GM19240 (cell line): ENCODE measurements around the gene KCNJ2.

Source experiments
- DNase-seq: peaks from one replicate; pipeline ENCODE4 v3.0.0; 2011; ENCODE audit warnings: low spot score; ENCODE audit not compliant: insufficient read length

Gene KCNJ2

DNA sequence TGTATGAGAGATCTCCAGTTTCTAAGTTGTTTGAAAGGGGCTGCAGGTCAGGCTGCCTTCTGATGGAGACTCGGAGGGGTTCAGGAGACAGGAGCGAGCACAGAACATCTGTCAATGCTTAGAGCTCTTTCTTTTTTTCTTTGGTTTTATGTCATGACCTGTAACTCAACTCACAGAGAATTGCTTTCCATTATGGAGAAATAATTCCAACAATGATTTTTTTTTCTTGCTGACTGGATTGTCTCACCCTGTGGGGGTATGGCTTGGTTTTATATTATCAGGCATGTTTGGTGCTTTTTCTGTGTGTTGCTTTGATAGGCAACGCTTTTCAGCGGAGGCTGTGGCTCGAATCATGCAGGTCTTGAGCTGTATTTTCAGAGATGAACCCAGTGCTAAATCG lies 10.7 kb upstream of the KCNJ2 start:
- no peak for DNase-seq

- no peak for DNase-seq
Measured at GRCh38 chr17:70159980-70160379, 9.4 kb upstream of the KCNJ2 start.

DNA sequence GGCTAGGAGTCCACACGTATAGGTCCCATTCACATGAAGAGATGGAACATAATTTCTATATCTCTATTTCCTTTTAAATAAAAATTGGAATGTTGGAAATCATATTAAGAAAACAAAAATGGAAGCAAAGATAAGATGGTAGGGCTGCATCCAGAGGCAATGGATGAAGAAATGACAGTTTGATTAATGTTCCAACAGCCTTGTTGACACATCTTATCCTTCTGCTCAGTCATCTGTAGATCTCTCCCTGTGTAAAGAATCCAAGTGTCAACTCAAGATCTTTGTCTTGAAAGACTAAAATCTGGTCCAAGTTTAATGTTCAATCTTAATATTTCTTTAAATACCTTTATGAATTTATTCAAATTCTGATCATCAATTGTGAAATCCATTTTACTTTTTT lies 7.8 kb upstream of the KCNJ2 start:
- DNase-seq = no peak

- DNase-seq = no peak
Measured at GRCh38 chr17:70165383-70165782, 3.9 kb upstream of the KCNJ2 start.

GRCh38 chr17:70166615-70167014 lies 2.7 kb upstream of the KCNJ2 start:
- DNase-seq = no peak

DNA sequence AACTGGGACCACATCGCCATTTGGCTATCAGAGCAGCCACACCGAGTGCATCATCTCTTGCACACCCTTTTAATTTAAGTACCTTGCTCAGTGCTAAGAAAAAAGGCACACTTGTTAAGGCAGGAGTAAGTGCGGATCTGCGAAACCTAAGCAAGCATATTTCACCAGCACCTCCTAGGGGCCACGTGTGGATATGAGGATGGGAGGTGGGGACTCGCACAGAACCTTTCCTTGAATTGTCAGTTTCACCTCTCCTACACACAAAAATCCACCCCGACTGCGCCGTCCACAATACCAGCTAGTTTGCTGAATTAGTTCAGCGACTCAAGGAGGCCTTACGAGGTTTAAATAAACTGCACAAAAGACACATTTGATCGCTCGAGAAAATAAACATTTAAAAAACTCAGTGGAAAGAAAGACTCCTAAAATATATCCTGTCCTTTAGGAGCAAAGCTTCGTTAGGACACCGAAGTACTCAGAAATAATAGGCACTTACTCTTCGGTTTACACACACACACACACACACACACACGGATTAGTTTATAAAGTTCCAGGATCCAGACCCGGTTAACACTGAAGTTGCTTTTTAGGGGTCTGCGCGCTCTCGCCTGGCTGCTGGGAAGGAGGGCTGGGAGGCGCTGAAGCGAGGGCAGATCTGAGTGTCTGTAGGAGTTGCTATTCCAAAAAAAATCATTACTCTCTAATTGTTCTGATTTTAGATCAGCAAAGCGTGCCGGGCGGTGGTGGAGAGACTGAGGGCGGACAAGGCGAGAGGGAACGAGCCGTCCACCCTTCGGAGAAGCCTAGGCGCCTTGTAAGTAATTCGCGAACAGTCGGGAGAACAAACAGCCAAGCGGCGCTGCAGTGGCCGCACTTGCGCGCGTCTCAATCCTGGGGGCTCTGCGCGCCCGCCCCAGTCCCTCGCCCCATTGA lies 1.0 kb upstream of the KCNJ2 start:
- no peak for DNase-seq

- DNase-seq = no peak
Measured at GRCh38 chr17:70169709-70170597, 621 bp downstream of the KCNJ2 start.

DNA sequence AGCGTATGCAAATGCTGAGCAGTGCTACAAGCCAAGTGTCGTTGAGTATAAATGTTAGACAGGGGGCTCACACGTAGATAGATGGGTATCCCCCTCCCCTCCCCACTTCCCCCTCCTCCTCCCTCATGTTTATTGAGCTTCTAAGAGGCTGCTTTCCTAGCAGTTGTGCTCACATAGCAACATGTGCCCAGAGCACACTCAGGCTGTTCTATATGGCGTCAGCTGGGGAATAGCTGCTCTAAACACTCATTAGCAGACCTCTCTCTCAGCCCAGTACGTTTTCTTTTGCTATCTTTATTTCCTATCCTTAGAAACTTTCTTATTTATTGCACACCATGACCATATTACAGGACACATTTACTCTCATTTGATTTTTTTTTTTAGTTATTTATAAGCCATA lies 1.8 kb downstream of the KCNJ2 start:
- no peak for DNase-seq

DNA sequence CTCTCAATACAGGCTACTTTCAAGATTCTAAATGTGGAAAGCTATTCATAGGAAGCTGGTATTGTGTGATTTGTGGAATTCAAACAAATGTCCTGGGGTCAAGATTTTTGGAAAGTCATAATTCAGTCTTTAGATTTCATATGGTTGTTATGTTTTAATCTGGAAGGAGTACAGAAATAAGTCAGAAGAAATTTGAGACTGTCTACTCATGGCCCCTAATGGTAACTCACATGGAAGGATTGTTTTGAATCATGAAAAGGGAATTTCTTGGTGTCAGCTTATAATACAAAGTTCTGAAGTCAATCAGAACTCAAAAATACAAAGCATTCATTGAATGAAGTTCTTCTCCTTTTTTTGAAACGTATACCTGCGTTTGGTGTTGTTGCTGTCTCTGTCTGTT lies 3.1 kb downstream of the KCNJ2 start:
- no peak for DNase-seq

- DNase-seq = no peak
Measured at GRCh38 chr17:70172923-70173322, 3.6 kb downstream of the KCNJ2 start.

DNA sequence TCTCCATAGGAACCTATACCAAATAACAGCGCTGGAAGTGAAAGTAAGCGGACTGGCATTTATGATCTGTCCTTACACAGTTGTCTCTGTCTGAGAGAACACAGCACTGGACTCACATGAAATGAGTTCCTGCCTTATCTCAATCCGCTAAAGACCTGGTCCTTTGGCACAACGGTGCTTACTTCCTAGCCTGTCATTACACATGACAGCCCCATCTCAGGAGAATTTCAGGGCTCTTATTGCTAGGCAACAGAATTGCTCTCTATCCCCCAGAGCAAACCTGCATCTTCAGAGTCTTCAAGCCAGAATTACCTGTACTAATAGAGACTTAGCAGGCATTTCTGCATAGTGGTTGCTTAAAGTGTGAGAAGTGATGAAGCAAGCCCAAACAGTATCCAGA lies 4.3 kb downstream of the KCNJ2 start:
- no peak for DNase-seq

DNA sequence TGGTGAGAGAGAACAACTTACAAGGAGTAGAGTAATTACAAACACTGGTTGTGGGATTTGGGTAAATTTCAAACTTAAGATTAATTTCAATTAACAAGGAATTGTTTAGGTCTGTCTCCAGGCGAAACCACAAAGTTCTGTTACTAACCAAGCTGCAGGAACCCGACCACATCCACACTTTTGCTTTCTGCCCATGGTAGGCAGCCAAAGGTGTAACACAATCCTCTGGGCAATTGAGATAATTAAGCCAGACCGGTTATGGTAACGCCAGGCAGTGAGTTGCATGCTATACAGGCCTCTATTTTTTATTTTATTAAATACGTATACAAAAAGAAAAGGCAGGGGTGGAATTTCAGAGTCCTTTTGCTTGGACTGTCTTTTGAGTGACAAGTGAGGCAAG lies 12.0 kb downstream of the KCNJ2 start:
- no peak for DNase-seq

DNA sequence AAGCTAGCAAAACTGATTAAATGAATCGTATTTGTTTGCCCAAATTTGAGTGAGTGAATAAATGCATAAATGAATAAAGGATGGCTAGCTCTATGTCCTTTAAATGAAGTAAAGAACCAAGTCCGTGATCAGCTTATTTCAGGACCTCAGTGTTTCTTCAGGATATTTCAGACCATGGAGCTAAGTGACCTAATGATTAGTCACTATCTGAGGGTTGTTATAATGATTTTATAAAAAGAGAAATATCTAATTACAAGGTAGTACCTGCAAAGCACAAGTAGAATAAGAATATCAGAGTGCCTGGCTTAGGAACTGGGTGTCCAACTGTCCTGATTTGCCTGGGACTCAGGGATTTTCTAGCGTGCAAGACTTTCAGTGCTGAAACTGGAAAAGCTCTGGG lies 12.5 kb downstream of the KCNJ2 start:
- DNase-seq = no peak

DNA sequence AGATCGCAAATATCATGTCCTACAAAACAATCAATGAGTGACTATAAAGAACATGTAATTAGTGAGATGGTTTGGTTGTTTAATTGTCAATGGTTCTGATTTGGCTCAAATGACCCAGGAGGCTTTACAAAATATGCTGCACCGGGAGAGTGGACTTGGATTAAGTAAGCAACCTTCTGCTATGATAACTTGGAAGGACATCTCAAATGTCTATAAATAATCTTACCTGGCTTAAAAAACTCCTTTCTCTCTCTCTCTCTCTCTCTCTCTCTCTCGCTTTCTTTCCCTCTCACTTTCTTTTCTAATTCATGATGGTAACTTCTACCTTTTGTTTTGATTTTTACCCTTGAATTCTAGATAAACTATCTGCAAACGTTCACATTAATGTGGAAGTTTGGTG lies 14.2 kb downstream of the KCNJ2 start:
- no peak for DNase-seq

DNA sequence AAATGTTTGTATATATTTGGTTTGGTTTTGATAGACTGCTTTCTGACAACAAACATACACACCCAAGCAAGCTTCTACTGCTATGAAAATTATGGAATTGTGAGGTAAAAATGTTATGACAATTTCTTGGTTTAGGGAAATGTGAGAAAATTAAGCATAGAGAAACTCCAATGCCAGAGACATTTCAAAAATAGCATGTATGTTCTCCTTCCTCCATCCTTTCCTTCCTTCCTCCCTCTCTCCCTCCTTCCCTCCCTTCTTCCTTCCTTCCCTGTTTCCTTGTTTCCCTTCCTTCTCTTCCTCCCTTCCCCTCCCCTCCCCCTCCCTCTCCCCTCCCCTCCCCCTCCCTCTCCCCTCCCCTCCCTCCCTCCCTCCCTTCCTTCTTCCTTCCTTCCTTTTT lies 14.9 kb downstream of the KCNJ2 start:
- no peak for DNase-seq

DNA sequence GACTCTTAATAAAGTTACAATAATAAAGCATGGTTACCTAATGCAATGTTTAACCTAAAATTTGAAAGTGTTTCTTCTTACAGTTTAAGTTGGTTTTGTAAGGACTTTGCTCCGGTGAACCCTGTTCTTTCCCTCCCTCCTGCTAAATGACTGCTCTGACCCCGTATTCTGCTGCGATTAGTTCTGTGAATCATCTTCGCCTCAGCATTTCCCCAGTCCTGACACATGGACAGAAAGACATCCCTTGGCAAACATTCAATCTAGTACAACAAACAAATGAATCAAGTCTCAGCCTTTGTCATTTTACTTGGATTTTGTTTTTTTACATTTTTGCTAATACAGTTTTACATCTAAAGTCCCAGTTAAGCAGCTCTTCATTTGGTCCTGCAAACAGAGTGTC lies 15.4 kb downstream of the KCNJ2 start:
- no peak for DNase-seq

GRCh38 chr17:70185285-70185684 lies 16.0 kb downstream of the KCNJ2 start:
- no peak for DNase-seq

DNA sequence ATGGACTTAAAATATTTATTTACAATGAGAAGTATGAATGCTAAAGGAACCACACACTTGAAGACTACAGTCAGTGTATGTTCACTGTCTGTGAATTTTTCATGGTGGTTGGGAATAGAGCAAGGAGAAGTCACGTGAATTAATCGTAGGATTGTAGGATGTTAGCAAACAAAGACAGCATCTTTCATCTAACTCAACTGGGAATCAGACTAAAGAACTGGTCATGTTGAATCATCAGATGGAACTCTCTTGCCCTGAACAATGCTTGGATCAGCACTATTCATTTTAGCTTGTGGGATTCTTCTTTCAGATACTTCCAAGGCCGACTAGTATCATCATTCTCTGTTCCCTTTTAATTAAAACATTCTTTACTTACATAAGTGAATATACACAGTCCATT lies 18.1 kb downstream of the KCNJ2 start:
- no peak for DNase-seq

- DNase-seq = no peak
Measured at GRCh38 chr17:70190959-70191805, 21.9 kb downstream of the KCNJ2 start.

DNA sequence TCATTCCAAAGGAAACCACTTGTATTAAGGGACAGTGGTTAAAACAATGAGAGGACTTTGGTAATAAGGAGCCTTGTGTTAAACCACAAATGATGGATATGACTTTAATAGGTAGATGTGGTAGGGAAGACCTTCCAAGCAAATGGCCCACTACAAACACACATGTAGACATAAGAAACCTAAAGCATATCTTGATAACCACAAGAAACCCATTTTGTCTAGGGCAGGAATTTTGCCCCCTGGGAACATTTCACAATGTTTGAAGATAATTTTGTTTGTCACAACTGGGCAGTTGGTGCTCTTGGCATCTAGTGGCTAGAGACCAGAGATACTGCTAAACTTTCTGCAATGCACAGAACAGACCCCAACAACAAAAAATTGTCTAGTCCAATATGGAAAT lies 25.8 kb downstream of the KCNJ2 start:
- DNase-seq = no peak

DNA sequence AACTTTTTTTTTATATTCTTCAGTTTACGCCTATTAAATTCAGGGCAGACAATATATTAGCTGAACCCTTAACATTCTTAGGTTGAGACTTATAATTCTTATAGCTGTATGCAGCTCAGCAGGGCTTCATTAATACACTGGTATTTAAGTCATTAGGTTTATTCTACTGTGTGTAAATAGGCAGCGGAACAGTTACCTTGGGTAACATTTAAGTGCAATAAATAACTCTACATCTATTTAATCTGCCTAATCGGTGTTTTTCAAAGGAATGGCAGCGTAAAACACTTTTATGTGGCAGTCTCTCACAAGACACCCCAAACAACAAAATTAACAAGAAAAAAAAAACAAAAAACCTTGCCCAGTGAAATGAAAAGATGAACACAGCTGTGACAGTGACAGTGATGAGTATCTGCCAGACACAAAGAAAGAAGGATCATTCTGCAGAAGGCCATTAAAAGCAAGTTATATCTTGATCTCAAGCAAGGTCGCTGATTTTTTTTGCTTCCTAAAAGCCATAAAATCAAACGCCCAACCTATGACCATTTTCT lies 32.6 kb downstream of the KCNJ2 start:
- no peak for DNase-seq
